DMS153 treated with DMSO at 0.1 percent for 48 hours (cell line): ENCODE measurements around the gene ERFL.
"Not testable (repeated sequence)": the region's sequence is repeated elsewhere in the genome, so short reads cannot be mapped to it uniquely, and the experiment has no call there.

Source experiments
- DNase-seq: peaks from one replicate; lab custom pipeline; 2025; ENCODE audit not compliant: unreplicated experiment; lab: John Stamatoyannopoulos, UW

The ERFL gene

DNA sequence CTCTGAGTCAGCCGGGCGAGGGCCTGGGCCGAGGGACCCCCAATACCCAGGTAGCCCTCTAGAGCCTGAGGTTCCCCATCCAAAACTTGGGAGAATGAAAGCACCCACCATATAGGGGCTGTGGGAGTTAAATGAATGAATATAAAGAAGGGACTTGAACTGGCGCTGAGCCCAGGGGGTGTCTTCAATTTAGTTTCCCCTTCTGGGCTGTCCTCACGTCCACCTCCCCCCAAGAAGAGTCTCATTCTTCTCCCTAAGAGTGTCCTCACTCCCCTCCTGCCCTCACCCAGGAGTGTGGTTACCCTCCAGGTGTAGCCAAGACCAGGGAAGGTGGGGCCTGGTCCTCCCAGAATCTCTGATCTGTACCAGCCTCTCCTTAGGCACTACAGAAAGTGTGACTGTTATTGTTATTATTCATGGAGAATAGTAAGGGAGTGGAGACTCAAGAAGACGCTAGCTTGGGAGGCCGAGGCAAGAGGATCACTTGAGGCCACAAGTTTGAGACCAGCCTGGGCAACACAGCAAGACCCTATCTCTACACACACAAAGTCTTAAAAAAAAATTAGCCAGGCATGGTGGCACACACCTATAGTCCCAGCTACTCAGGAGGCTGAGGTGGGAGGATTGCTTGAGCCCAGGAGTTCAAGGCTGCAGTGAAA lies 48.5 kb downstream of the ERFL start:
- no peak for DNase-seq

DNA sequence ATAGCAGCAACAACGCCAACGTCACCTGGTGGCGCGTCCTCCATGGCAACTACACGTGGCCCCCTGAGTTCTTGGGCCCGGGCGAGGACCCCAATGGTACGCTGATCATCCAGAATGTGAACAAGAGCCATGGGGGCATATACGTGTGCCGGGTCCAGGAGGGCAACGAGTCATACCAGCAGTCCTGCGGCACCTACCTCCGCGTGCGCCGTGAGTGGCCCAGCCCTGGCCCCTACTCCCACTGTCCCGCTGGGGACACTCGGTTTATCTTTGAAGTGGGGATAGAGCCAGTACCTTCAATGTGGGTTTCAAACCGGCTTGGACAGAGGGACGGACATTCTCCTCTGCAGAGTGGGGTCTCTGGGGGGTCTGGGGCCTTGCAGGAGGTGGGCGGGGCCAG lies 49.2 kb downstream of the ERFL start:
- DNase-seq = no peak

DNA sequence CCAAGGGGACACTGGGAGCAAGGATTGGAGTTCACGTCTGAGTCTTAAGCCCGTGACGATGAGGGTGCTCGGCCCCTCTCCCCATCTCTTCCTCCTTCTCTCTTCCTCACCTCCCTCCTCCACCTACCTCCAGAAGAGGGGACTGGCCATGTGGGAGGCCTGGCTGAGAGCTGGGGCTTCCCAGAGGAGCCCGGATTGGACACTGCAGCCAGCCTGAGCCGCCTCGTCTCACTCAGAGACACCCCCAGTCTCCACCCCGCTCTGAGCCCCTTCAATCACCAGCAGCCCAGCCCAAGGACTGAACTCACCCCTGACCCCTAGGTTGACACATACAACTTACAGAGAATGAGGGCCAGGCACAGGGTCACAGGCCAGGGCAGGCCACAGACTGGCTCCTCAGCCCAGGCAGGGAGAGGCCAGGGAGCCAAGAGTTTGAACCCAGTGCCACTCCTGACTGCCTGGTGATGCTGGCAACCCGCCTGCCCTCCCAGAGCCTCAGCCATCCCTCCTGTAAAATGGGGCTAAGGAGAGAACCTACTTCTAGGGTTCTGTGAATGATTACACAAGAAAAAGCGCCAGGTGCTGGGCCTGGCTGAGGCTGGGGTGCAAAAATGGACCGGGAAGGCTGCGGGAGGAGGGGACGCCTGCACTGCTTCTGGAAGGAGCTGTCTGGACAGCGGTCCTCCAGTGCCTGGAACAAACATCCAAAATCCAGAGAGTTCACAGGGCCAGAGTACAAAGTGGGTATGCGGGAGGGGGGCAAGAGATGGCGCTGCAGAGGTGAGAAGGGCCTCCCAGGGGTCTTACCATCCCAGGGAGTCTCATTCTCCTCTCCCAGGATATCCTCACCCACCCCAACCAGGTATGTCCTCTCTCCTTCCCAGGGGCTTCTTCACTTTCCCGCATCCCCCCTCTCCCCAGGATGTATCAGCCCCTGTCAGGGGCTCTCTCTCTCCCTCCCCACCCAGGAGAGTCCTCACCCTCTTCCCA lies 50.0 kb downstream of the ERFL start:
- DNase-seq = no peak

DNA sequence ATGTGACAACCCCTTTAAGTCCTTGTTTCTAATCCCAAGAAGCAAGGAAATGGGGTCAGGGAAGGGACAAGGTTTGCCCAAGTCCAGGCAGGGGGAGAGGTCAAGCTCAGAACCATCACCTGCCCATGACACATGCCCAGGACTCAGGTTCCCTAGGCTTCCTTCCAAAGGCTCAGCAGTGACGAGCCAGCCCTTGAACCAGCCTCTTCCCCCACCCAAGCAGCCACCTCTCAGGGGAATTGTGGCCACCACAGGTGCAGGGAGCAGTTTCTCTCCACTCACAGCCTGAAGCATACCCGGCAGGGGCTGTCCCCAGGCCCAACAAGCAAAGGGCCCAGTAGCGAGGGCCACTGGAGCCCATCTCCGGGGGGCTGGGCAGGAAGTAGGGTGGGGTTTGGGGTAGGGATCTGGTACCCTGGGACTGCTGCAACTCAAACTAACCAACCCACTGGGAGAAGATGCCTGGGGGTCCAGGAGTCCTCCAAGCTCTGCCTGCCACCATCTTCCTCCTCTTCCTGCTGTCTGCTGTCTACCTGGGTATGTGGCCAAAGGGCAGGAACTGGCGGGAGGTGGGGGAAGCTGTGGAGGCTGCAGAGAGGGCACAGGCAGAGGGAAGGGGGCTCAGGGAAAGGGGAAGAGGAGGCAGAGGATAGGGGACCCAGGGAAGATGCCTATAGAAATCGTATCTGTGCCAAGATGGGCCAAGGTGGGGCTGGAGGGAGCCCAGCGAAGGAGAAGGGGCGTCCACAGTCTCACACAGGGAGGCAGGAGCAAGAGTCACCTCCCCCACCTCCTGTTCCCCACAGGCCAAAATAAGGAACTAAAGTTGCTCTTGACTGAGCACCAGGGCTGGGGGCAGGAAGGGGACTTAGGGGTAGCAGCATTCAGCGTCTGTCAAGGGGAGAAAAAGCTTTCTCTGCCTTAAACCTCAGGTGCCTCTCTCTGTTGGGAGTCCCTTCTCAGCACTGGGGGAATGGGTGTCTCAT lies 51.1 kb downstream of the ERFL start, which contains the start of gene CD79A:
Gene CD79A (plus strand): TSS at position 433 of the 986 bp plus-strand sequence. CDS start 26 bp downstream, at position 459.
- DNase-seq = no peak

DNA sequence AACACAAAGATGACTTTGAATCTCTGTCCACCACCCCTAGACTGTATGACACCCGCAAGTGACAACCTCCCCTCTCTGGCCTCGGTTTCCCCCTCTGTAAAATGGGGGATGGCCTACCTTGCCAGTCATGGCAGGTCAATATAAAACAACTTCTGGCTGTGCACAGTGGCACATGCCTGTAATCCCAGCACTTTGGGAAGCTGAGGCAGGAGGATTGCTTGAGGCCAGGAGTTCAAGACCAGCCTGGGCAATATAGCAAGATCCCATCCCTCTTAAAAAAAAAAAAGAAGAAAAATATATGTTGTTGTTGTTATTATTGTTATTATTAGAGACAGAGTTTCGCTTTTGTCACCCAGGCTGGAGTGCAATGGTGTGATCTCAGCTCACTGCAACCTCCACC lies 52.3 kb downstream of the ERFL start:
- DNase-seq = not testable (repeated sequence)

DNA sequence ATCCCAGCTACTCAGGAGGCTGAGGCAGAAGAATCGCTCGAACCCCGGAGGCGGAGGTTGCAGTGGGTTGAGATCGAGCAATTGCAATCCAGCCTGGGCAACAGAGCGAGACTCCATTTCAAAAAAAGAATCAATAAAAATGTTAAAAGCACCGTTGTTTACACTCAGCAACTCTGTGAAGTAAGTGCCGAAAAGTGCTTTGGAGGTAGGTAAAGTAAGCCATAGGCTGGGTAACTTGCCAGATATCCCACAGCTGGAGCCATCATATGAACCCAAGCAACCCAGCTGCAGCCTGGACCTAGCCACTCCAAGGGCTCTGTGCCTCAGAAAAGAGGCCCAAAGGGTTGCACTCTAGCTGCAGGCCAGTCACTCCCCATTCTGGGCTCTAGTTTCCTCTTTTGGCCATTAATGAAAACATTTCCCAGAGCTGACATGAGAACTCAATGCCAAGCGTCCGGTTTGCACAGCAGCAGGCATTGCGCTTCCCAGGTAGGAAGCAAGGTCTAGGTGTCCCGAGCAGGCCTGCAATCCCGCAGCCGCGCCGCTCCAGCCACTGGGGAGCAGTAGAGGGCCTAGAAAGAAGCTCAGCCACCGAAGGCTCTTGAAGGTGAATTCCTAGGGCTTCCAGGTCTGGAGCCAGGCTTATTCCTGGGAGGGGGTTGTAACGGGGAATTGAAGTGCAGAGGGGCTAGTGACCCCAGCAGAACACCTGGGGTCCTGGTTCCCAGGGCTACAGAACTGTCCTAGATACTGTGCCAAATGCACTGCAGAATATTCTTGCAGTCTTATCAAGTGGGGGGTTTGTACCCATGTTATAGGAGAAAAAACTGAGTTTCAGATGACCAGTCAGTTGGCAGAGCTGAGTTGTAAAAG lies 55.2 kb downstream of the ERFL start:
- peak; percentile 68 for DNase-seq

DNA sequence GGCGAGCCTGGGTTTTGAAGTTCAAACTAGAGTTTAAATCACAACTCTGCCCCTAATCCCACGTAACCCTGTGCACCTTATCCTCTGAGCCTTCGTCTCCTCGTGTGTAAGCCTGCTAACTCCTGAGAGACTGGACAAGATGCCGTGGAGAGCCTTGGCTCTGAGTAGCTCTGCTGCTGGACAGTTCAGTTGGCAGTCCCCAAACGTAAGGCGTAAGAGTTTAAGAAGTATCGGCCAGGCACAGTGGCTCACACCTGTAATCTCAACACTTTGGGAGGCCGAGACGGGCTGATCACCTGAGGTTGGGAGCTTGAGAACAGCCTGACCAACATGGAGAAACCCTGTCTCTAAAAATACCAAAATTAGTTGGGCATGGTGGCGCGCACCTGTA lies 55.9 kb downstream of the ERFL start:
- DNase-seq = no peak

DNA sequence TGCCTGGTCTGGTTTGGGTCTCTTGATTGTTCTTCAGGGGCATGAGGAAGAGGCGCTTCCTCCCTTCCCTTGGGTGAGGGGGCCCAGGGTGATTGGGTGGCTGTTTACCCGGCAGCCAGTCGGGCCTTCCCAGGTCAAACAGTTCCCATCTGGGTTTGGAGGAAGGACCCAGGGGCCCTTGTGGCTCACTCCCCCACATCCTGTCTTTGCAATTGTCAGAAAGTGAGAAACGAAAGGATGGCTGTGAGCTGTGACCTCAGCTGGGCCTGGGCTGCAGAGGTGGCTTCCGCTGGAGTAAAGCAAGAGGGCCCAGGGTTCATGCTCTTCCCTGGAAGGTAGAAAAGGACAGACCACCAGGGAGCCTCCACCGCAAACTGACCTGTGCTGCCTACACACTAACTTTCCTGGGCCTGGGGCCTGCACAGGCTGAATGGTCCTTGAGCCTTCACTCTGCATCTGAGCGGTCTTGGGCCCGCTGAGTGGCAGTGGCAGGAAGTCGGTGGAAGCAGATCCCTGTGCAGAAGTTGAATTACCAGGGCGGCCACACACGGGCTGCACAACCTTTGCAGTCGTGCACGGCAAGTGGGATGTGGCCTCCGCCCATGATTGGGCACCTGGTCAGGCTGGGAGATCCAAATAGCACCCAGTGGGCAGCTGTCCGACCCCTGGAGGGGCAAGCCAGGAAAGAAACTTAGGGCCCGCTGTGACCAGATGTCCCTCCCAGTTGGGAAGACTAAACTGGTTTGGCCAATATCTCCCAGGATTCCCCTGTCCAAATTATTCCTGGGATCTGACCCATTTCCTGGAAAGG lies 56.5 kb downstream of the ERFL start:
- no peak for DNase-seq

DNA sequence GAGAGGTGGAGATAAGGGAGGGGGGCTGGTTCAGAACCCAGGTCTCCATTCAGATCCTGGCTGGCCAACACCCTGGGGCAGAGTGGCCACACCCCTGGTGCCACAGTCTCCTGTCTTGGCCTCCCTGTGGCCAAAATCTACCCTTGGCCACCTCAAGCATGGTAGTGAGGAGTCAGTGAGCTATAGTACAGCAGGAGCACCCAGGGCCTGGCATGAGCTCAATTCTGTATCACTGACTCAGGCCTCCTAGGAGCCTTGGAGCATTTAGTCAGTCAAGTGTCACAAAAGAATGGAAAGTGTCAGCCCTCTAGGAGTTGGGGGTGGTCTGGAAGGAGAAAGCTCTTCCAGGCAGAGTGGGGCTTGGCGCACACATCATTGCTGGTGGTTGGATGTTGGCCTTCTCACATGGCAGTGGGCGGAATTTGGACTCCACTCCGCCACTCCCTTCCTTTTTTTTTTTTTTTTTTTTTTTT lies 57.8 kb downstream of the ERFL start:
- DNase-seq = no peak

DNA sequence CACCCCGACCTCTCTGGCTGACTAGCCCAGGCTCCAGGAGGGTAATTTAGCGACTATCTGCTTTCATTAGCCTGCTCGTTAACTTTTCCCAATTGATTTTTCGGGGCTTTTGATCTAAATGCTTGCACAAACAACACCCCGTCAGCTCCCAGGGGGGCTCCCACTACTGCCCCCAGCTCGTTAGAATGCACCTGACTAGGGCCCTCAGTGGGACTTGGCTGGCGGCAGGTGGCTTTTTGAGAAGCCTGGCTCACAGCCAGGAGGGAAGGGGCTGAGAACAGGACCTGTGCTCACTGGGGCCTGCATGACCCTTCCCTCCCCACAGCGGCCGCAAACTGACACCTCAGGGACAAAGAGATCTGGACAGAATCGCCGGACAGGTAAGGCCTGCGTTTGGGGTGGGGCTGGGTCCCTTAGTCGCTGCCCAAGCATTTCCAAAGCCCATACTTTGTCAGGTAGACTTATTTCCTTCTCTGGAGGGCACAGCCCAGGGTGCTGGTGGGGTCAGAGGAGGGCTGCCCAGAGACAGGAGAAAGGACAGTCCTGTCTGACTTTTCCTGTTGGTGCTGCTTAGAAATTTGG lies 58.8 kb downstream of the ERFL start:
- no peak for DNase-seq

DNA sequence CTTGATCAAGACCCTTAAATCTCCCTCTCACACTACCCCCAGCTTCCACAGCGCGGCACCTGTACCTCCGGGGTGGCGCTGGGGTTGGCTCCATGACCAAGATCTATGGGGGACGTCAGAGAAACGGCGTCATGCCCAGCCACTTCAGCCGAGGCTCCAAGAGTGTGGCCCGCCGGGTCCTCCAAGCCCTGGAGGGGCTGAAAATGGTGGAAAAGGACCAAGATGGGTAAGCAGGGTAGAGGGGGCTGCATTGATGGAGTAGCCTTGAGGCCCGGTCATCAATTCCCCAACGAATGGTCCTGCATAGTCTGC lies 59.3 kb downstream of the ERFL start:
- no peak for DNase-seq

DNA sequence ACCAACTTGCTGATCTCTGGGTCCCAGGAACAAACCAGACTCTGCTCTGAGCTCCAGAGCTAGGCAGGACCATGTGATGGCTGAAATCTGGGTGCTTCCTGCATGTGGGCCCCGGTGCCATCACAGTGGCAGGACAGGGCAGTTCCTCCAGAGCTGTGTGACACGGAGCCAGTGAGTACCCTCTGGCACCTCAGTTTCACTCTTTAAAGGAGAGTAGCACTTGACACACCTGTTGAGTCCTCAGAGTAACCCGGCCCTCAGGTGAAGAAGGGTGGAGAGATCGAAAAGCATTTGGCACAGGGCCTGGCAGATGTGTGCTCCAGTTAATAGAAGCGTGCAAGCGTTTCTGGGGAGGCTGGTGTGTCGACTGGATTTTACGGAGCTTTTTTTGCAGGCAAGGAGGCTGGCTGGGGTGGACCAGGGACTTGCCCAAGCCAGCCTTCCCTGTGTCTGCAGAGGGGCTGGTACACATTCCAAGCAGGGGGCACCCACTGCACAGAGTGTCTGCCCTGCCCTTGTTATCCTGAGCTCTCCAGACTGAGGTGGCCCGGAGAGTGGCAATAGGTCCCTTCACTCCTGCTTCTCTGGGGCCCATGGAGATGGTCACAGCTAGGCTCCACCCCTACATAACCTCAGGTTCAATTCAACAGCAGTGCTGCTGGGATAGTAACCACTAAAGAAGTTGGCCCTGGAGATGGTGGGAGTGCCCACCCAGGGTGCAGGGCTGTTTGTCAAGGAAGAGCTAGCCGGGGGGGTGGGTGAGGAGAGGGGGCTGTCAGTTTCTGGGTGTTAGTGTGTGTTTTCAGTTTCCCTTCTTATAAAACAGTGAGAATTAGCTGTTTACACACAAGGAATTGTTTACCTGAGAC lies 59.9 kb downstream of the ERFL start:
- DNase-seq = no peak

DNA sequence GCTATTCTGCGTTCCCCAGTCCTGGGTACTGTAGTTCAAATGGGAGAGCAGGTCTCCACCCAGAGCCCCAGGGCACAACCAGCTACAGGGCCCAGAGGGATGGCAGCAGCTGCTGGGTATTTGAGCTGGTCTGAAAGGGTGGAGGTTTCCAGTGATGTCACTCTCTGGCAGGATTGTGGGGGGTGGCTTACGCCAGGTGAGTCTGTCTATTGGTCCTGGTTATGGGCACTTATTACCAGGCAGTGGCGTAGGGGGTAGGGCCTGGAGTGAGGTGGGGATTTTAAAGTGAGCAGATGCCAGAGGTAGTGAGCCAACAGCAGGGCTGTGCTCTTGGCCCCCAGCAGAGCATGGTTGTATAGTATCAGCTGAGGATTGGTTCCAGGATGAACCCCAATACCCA lies 62.0 kb downstream of the ERFL start:
- no peak for DNase-seq

DNA sequence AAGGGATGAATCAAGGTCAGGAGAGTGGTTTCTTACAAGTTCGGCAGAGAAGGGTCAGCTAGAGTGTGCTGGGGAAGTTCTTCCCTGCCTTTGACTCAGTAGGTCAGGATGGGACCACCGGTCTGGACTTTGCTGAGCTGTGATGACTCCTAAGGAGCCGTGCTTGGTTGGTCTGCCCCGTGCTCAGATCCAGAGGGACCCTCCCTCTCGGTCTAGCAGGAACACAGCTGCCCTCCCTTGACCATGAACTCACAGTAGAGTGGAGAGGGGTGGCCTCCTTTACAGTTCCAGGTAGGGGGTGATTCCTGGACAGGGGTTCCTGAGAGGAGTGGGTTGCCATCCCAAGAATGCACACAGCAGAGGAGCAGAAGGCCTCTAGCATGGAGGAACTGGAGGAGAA lies 63.9 kb downstream of the ERFL start:
- DNase-seq = no peak

DNA sequence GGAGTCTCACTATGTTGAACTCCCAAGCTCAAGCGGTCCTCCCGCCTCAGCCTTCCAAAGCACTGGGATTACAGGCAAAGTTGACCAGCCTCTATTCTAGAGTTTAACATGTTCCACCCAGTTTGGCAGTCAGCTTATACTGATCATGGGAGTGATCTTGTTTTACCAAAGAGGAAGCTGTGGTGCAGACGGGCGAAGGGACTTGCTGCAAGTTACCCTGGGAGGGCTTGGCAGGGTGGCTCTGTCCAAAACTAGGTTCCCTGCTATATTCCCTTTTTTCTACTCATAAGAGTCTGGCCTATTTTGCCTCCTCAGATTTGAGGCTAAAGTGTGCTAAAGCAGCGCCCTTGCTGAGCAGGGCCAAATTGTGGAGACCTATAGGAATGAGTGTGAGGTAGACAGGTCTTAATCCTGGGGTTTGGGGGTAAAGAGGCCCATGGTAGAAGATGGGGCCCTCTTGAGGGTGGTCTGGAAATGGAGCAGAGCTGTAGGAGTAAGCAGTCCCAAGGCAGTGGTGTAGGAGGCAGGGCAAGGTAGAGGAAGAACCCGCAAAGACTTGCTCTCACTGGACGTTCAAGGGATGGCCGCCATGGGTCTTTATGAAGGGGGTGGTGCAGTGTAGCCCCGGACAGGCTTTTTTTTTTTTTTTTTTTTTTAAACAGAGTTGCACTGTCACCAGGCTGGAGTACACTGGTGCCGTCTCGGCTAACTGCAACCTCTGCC lies 64.9 kb downstream of the ERFL start:
- no peak for DNase-seq

DNA sequence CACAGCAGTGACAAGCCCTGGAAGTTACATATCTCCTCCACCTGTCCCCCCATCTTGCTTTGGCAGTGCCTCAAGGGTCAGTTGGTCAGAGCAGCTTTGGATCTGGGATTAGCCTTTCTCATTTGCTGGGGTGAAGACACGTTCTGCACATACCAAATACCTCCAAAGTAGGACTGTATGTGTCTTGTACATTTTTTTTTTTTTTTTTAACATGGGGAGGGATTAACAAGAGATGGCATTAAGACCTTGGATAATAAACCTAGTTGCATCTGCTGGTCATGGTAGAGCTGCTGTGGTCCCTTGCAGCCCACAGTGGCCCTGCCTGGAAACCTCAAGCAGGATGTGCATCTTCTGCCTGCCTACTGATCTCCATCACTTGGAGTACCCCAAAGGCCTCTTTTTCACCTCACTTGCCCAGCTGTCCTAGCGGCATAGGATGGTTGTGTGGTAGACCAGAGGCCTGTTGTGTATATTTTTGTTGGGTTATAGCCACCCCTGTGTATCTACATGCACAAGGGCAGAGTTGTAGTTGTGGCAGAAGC lies 65.7 kb downstream of the ERFL start:
- DNase-seq = no peak

DNA sequence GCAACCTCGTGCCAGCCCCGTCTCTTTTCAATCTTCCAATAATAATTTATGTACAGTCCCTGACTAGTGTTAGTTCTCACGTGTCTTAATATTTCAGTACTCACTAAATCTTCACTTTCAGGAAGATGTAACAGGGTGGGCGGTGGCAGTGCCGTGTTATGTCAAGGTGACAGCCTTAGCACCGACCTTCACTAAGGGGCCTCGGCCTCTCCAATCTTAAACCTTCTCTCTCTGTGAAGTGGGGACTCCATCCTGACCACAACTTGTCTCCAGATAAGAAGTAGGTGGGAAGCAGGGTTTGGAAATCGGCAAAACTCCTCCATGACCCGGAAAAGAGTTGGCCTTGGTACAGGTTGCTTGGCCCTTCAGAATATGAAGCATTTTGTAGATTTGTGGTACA lies 66.4 kb downstream of the ERFL start:
- DNase-seq = no peak
